Fibroblast of the aortic adventitia (primary cell): ENCODE results near the gene HMGN4. TPM values are rescaled to one million over a fixed set of nuclear protein-coding genes. Genes with fewer than 3 reads are reported as not detected.
A peak's percentile ranks its signal among the peaks of the same experiment; 100 is the strongest.

ENCODE experiments used
- DNase-seq: peaks from one replicate; pipeline ENCODE4 v3.0.0-alpha.2; 2010; ENCODE audit warnings: low read depth
- H3K4me3 ChIP-seq: 2 replicates; pipeline ENCODE4 v1.5.1; 2011; ENCODE audit warnings: low read depth, mild to moderate bottlenecking, control low read depth, low read length, moderate library complexity
- total RNA-seq: library from RNA; depleted of rRNA; stranded (reverse); fragments of >200 nt; gene quantifications from 2 replicates; pipeline ENCODE4 v1.2.3, GENCODE V29; 2012; ENCODE audit warnings: low replicate concordance
- TF ChIP-seq, protein P1 (sequence below): IDR thresholded peaks from 2 replicates; pipeline ENCODE4 v1.5.1; 2011; ENCODE audit warnings: mild to moderate bottlenecking, low read length, control low read depth, inconsistent platforms; ENCODE audit not compliant: insufficient read depth

The HMGN4 gene
- total RNA-seq: 32.7 and 50.3 TPM in 2 replicates

DNA sequence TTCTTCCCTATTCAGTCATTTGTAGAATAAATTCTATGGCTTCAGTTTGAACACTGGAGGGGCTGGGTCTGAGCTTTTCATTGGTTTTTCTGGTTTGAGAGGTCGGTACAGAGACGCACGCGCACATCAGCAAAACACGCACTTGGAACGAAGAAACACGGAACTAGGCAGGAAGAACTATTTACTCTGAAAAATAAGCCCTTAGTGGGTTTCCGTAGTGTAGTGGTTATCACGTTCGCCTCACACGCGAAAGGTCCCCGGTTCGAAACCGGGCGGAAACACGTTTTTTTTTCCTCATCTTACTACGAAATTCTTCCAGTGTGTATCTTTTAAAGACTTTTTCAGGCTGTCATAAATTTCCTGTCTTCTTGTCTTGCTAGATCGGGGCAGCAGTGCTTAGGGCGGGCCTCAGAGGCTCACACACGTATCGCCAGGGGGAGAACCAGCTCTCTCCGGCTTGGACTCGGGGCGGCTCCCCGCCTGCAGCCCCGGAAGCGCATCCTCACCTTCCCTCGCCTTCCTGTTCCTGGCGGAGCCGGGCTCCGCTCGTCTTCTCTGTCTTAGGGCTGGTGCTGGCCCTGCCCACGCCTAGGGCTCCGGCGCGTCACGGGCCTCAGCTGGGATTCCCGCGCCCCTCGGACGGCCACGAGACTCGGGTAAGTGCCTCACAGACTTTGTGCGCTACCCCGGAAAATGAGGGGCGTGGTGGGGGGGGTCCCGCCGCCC is at the start of gene HMGN4:
HMGN4 (plus strand) TSS at position 521 of the 726 bp plus-strand sequence. CDS start 6,841 bp downstream, outside the sequence.
- DNase-seq: peak; percentile 95
- TF ChIP-seq, protein P1, sequence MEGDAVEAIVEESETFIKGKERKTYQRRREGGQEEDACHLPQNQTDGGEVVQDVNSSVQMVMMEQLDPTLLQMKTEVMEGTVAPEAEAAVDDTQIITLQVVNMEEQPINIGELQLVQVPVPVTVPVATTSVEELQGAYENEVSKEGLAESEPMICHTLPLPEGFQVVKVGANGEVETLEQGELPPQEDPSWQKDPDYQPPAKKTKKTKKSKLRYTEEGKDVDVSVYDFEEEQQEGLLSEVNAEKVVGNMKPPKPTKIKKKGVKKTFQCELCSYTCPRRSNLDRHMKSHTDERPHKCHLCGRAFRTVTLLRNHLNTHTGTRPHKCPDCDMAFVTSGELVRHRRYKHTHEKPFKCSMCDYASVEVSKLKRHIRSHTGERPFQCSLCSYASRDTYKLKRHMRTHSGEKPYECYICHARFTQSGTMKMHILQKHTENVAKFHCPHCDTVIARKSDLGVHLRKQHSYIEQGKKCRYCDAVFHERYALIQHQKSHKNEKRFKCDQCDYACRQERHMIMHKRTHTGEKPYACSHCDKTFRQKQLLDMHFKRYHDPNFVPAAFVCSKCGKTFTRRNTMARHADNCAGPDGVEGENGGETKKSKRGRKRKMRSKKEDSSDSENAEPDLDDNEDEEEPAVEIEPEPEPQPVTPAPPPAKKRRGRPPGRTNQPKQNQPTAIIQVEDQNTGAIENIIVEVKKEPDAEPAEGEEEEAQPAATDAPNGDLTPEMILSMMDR: no peak
- H3K4me3 ChIP-seq: peak within 1 kb of the TSS; percentile 87

DNA sequence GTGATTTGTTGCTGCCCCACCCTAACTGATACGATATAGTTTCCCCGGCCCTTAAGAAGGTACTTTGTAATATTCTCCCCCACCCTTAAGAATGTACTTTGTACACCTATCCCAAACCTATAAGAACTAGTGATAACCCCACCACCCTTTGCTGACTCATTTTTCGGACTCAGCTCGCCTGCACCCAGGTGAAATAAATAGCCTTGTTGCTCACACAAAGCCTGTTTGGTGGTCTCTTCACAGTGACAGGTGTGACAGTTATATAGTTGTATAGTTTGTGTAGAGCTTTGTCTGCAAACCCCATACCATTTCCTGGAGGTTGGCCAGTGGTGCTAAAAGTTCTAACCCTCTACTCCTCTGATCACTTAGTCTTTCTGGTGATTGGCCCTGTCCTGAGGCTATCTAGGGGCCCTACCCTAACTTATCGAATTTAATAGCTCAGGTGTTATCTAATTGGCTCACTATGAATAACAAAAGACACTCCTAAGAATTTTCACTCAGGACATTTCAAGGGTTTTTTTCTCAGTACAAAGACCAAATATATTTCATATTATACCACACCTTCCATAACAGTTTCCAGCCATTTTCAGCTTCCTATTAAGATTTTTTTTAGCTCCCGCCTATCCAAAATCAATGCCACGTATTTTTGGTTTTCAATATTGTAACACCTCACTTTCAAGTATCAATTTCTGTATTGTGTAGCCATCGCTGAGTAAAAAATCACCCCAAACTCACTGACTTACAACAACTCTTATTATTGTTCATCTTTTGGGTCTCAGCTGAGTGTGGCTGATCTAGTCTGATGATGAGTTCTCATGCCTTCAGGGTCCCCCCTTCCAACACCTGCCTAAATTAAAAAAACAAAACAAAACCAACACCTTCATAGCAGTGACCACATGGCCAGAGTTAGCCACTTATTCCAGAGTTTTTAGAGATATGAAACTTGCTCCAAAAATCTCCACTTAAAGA is 47.9 kb upstream of the HMGN4 start:
- TF ChIP-seq, protein P1: no peak
- no peak overlapping the region for H3K4me3 ChIP-seq
- DNase-seq: no peak

DNA sequence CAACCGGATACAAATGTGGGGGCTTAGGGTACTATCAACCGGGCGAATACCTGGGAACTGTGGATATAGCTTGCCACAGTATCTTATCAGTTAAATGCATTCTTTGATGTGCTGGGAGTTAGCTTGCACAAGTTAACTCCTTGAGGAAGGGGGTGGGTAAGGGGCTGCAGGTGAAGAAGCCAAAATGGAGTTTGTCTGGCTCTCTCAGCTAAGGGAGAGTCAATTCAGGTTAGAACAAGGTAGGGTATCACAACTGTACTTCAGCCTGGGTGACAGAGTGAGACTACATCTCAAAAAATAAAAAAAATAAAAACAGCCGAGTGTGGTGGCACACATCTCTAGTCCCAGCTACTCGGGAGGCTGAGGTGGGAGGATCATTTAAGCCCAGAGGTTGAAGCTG is 46.6 kb upstream of the HMGN4 start:
- DNase-seq: no peak
- H3K4me3 ChIP-seq: no peak overlapping the region
- TF ChIP-seq, protein P1: no peak

- peak; percentile 54 for DNase-seq
- no peak overlapping the region for H3K4me3 ChIP-seq
- TF ChIP-seq, protein P1: peak; percentile 42
Measured at GRCh38 chr6:26493258-26493657, 44.9 kb upstream of the HMGN4 start.

DNA sequence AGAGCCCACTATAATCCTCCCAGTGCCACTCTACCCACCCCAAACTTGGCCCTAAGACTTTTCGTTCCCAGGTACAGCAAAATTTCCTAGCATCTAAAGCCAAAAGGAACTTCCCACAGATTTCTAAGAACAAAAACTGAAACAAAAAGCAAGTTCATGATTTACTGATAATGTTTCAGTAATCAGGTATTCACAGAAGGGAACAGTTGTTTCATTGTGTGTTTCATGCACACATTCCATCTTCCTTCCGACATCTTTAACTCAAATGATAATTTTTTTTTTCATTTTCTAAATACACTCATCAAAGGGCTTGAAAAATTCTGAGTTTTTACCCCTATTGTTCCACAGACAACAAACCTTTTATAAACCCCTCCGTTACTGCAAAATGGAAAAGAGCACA is 44.0 kb upstream of the HMGN4 start:
- TF ChIP-seq, protein P1: no peak
- no peak overlapping the region for H3K4me3 ChIP-seq
- DNase-seq: no peak

GRCh38 chr6:26495281-26495680 is 42.9 kb upstream of the HMGN4 start:
- no peak for DNase-seq
- H3K4me3 ChIP-seq: no peak overlapping the region
- TF ChIP-seq, protein P1: no peak
